ENCODE results near the gene RDH13. TPM values are rescaled to one million over a fixed set of nuclear protein-coding genes. Genes with fewer than 3 reads are reported as not detected.
"Not testable (repeated sequence)": the region's sequence is repeated elsewhere in the genome, so short reads cannot be mapped to it uniquely, and the experiment has no call there.

RDH13 gene
- total RNA-seq, 1 donor = 6.8 TPM

DNA sequence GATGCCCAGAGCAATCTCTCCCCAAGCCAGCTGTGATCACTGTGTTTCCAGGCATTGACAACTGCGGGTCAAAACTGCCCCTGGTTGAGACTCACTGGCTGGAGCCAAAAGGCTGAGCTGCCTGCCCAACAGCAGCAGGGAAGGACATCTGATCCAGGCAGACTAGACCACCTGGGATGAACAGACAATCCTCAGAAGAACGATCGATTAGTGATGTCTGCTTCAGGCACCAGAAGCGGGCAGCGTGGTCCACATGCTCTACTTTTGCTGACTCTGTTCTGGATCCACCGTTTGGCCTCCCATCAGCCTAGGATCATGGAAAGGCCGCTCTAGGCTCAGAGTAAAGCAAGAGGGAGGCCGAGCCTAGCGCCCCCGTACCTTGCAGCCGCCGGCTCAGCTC, 15.0 kb downstream of the RDH13 start:
- H3K27me3 ChIP-seq (ENCODE audit: insufficient read depth, low read length) = no peaks in the 10 kb centered on the region
- H3K4me3 ChIP-seq (ENCODE audit: low read length) = no peak overlapping the region

DNA sequence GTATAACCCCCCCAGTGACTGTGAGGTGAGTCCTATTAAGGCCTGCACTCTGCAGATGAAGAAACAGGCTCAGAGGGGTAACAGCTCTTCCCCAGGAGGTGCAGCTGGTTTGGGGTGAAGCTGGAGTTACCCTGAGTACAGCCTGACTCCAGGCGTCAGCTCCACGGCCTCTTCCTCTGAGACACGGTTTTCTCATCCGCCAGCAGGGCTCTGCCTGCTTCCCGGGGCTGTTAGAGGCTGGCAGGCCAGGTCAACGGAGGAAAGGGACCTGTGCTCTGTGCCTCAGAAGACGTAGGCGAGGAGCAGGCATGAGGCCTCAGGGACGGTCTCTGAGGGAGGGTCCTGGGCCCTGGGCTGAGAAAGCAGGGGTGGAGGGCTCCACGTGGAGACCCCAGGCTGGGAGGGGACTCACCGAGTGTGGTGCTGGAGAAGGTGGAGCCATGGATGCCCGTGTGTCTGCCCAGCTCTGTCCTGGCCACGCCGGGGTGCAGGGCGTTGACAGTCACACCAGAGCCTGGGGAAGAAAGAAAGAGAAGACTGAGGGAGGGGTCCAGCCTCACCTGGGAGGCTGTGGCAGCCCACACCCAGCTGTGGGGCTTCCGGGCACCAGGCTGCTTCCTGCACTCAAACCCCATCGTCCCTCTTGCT, 15.8 kb downstream of the RDH13 start:
- no peak overlapping the region for H3K4me3 ChIP-seq (ENCODE audit: low read length)
- peaks cover 7% of the 10 kb centered on the region for H3K4me1 ChIP-seq (ENCODE audit: insufficient read depth, low read length)
- H3K9me3 ChIP-seq (ENCODE audit: low read depth, low read length) = no peaks in the 10 kb centered on the region
- H3K27me3 ChIP-seq (ENCODE audit: insufficient read depth, low read length) = no peaks in the 10 kb centered on the region

More for the DNA sequence above, 15.0 kb downstream of the RDH13 start:
- no peaks in the 10 kb centered on the region for H3K9me3 ChIP-seq (ENCODE audit: low read depth, low read length)
- no peaks in the 10 kb centered on the region for H3K4me1 ChIP-seq (ENCODE audit: insufficient read depth, low read length)

DNA sequence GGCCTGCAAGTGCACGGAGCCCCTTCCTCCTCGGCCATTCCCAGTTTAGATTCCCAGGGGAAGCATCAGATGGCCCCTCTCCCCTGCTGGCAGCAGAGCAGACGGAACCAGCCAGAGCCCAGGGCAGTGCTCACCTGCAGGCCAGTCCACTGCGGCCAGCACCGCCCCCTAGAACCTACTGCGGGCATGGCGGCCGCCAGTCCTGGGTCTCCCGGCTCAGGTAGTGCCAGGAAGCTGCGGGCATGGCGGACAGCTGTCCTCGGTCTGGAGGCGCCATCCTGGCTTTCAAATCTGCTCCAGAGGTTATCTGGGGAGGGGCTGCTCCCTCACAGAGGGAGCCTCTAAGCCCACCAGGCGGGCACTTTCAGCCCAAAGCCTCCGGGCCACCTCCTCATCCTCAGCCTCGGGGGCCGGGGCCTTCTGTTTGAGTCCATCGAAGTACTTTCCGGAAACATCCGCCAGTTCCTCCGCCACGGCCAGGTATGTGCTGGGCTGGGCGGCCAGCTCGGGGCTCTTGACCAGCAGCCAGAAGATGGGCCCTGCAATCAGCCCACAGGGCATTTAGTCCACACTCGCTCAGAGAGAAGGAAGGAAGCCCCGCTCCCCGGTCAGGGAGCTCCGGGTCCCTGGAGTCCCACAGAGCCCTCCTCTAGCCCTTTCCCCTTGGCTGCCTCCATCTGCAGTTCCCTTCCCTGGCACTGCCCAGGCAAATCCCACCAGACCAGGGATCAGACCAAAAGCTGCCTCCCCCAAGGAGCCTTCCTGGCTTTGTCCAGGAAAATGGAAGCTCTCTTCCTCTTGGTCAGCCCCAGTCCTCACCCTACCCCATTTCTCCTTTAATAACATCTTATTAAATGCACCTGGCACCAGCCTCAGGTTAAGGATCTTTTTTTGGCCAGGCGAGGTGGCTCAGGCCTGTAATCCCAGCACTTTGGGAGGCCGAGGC, 17.9 kb downstream of the RDH13 start:
- H3K4me3 ChIP-seq (ENCODE audit: low read length) = no peak overlapping the region
- peaks cover 18% of the 10 kb centered on the region for H3K4me1 ChIP-seq (ENCODE audit: insufficient read depth, low read length)
- H3K27me3 ChIP-seq (ENCODE audit: insufficient read depth, low read length) = no peaks in the 10 kb centered on the region

DNA sequence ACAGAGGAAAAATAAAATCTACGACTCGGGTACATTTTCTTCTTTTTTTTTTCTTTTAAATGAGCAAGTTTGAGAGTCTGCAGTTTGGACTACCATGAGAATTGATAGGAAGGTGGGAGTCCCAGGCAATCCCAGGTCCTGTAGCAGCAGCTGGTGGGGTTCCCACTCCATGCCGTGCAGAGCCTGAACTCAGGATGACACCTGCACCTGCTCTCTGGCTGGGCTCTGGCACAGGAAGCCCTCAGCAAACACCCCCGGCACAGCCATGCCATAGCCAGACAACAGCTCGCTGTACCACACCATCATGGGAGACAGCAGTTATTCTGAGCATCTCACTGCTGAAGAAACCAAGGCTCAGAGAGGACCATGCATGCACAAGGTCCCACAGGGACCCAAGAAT, 18.7 kb downstream of the RDH13 start:
- peaks cover 18% of the 10 kb centered on the region for H3K4me1 ChIP-seq (ENCODE audit: insufficient read depth, low read length)
- no peak overlapping the region for H3K4me3 ChIP-seq (ENCODE audit: low read length)
- H3K27me3 ChIP-seq (ENCODE audit: insufficient read depth, low read length) = no peaks in the 10 kb centered on the region

More for the DNA sequence above, 17.9 kb downstream of the RDH13 start:
- H3K9me3 ChIP-seq (ENCODE audit: low read depth, low read length) = no peaks in the 10 kb centered on the region

DNA sequence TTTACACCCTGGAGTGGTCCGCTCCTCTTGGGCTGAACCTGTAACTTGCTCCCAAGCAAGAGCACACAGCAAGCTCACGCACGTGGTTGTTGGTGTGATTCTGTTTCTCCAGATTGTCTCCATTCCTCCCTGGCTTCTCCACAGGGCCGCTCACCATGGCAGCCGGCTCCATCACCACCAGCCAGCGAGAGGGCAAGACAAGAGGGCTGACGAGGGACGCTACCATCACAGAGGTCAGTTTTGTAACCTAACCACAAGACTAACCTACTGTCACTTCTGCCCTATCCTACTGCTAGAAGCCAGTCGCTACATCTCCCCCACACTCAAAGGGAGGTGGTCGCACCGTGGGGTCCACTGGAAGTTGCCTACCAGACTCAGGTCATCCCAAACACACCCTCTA, 20.3 kb downstream of the RDH13 start:
- no peak overlapping the region for H3K4me3 ChIP-seq (ENCODE audit: low read length)
- H3K27me3 ChIP-seq (ENCODE audit: insufficient read depth, low read length) = no peaks in the 10 kb centered on the region
- peaks cover 18% of the 10 kb centered on the region for H3K4me1 ChIP-seq (ENCODE audit: insufficient read depth, low read length)
- no peaks in the 10 kb centered on the region for H3K9me3 ChIP-seq (ENCODE audit: low read depth, low read length)

More for the DNA sequence above, 18.7 kb downstream of the RDH13 start:
- H3K9me3 ChIP-seq (ENCODE audit: low read depth, low read length) = no peaks in the 10 kb centered on the region

DNA sequence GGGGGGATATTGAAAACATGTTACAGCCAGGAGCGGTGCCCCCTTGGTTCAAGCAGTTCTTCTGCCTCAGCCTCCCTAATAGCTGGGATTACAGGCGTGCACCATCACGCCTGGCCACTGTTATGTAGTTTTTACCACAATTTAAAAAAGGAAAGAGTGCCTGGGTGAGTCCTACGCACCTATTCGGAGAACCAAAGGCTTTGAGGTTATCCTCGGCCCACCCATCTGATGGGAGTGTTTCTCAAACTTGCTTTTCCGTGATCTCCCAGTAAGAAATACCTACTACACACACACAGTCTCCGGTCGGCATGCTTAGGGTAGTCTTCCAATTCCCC, 20.6 kb downstream of the RDH13 start:
- Histone ChIP-seq H3K4me1 (ENCODE audit: insufficient read depth, low read length) (peaks cover 18% of the 10 kb centered on the region), H3K9me3 (ENCODE audit: low read depth, low read length) (no peaks in the 10 kb centered on the region), H3K27me3 (ENCODE audit: insufficient read depth, low read length) (no peaks in the 10 kb centered on the region), H3K4me3 (ENCODE audit: low read length) (no peak overlapping the region)

DNA sequence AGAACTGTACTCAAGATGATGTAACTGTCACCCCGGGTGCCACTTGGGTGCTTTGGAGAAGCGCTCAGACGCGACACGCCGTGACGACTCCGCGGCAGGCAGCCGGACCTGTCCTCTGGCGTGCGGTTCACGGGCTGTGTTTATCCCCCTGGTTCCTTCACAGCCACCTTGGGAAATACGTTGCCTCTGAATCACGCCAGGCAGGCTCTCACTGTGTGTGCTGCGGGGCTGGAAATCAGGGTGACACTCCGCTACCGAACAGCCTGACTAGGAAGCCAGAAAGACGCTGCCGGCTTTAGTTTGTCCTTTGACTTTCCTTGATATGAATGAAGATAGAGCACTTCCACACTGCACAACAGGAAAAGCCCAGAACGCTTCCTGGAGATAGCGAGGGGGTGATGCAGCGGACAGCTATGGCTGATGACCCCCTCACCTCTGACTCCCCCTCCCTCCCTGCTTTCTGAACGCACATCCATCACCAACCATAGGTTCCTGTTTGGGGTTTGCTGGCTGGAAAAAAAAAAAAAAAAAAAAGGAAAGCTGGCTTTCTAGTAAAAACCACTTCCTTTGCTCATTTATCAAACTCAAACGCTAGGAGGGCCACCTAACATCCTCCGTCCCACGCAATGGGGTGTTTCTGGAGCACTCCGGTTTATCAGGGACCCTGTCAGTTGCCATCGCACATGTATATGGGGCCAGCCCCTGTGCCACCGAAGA, 21.2 kb downstream of the RDH13 start:
- no peaks in the 10 kb centered on the region for H3K27me3 ChIP-seq (ENCODE audit: insufficient read depth, low read length)
- no peaks in the 10 kb centered on the region for H3K9me3 ChIP-seq (ENCODE audit: low read depth, low read length)
- peaks cover 18% of the 10 kb centered on the region for H3K4me1 ChIP-seq (ENCODE audit: insufficient read depth, low read length)
- H3K4me3 ChIP-seq (ENCODE audit: low read length) = no peak overlapping the region

DNA sequence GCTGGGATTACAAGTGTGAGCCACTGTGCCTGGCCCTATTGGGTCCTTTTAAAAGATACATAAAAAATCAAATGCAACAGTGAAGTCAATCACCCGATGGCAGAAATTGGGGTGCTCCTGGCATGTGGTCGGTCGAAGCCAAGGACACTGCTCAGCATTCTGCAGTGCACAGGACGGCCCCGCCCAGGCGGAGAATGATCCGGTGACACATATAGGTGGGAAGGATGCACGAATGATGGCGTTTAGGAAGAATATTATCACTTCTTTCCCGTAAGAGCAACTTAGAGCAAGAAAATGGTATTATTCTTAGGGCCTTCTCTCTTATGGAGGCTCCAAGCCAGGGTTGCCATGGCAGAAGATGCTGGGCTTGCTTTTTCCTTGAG, 21.7 kb downstream of the RDH13 start:
- Histone ChIP-seq H3K4me1 (ENCODE audit: insufficient read depth, low read length) (peaks cover 18% of the 10 kb centered on the region), H3K4me3 (ENCODE audit: low read length) (no peak overlapping the region), H3K27me3 (ENCODE audit: insufficient read depth, low read length) (no peaks in the 10 kb centered on the region), H3K9me3 (ENCODE audit: low read depth, low read length) (no peaks in the 10 kb centered on the region)

DNA sequence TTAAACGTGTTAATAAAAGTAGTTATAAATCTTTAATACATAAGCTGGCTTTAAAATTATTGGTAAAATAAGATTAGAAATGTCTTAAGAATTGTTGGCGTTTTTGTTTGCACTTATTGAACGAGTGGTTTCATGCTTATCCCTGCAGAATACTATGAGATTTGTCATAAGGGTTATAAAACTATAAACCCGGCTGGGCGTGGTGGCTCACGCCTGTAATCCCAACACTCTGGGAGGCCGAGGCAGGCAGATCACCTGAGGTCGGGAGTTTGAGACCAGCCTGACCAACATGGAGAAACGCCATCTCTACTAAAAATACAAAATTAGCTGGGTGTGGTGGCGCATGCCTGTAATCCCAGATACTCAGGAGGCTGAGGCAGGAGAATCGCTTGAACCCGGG, 22.3 kb downstream of the RDH13 start:
- not testable (repeated sequence) for H3K27me3 ChIP-seq (ENCODE audit: insufficient read depth, low read length); H3K4me3 ChIP-seq (ENCODE audit: low read length); H3K9me3 ChIP-seq (ENCODE audit: low read depth, low read length)
- peaks cover 18% of the 10 kb centered on the region for H3K4me1 ChIP-seq (ENCODE audit: insufficient read depth, low read length)

DNA sequence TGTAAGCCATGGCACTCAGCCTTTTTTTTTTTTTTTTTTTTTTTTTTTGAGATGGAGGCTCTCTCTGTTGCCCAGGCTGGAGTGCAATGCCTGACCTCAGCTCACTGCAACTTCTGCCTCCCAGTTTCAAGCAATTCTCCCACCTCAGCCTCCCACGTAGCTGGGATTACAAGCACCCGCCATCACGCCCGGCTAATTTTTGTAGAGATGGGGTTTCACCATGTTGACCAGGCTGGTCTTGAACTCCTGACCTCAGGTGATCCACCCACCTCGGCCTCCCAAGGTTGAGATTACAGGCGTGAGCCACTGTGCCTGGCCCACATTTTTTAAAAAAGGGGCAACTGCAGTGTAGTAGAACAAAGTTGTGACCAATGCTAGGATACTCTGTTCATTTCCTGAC, 25.3 kb downstream of the RDH13 start:
- H3K4me3 ChIP-seq (ENCODE audit: low read length); H3K27me3 ChIP-seq (ENCODE audit: insufficient read depth, low read length); H3K9me3 ChIP-seq (ENCODE audit: low read depth, low read length): not testable (repeated sequence)
- peaks cover 16% of the 10 kb centered on the region for H3K4me1 ChIP-seq (ENCODE audit: insufficient read depth, low read length)

DNA sequence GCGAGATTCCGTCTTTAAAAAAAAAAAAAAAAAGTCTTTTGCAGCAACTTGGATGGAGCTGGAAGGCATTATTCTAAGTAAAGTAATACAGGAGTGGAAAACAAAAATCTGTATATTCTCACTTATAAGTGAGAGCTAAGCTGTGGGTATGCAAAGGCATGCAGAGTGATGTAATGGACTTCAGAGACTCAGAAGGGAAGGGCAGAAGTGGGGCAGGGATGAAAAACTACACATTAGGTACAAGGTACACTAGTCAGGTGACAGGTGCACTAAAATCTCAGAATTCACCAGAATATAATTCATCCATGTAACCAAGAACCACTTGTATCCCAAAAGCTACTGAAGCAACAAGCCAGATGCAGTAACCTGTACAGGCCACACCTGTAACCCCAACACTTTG, 26.9 kb downstream of the RDH13 start:
- Histone ChIP-seq H3K4me1 (ENCODE audit: insufficient read depth, low read length) (peaks cover under 1% of the 10 kb centered on the region), H3K4me3 (ENCODE audit: low read length) (no peak overlapping the region), H3K27me3 (ENCODE audit: insufficient read depth, low read length) (no peaks in the 10 kb centered on the region), H3K9me3 (ENCODE audit: low read depth, low read length) (no peaks in the 10 kb centered on the region)

DNA sequence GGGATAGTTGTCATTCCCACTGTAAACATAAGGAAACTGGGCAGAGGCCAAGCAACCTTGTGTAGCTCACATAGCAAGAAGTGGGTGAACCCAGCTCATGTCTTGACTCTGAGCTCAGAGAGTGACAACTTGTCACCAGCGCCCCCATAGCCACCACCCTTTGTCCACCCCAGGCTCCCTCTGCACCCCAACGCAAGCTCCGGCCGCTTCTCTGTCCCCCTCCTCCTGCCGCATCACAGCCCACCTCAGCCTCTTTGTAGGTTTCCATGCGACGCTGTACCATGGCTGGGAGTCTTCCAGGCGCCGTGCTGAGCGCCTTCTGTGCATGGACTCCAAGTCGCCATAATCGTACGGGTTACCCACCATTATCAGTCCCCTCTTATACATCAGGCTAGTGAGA, 28.2 kb downstream of the RDH13 start:
- H3K4me3 ChIP-seq (ENCODE audit: low read length) = no peak overlapping the region
- no peaks in the 10 kb centered on the region for H3K27me3 ChIP-seq (ENCODE audit: insufficient read depth, low read length)
- H3K9me3 ChIP-seq (ENCODE audit: low read depth, low read length) = no peaks in the 10 kb centered on the region
- H3K4me1 ChIP-seq (ENCODE audit: insufficient read depth, low read length) = no peaks in the 10 kb centered on the region

DNA sequence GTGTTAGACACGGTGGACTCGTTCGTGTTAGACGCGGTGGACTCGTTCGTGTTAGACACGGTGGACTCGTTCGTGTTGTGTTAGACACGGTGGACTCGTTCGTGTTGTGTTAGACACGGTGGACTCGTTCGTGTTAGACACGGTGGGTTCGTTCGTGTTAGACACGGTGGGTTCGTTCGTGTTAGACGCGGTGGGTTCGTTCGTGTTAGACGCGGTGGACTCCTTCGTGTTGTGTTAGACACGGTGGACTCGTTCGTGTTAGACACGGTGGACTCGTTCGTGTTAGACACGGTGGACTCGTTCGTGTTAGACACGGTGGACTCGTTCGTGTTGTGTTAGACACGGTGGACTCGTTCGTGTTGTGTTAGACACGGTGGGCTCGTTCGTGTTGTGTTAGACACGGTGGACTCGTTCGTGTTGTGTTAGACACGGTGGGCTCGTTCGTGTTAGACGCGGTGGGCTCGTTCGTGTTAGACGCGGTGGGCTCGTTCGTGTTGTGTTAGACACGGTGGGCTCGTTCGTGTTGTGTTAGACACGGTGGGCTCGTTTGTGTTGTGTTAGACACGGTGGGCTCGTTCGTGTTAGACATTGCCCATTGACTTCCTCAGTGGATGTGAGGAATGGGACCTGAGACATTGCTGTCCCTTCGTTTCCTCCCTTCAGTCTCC, 29.8 kb downstream of the RDH13 start:
- not testable (repeated sequence) for H3K4me1 ChIP-seq (ENCODE audit: insufficient read depth, low read length); H3K9me3 ChIP-seq (ENCODE audit: low read depth, low read length)

DNA sequence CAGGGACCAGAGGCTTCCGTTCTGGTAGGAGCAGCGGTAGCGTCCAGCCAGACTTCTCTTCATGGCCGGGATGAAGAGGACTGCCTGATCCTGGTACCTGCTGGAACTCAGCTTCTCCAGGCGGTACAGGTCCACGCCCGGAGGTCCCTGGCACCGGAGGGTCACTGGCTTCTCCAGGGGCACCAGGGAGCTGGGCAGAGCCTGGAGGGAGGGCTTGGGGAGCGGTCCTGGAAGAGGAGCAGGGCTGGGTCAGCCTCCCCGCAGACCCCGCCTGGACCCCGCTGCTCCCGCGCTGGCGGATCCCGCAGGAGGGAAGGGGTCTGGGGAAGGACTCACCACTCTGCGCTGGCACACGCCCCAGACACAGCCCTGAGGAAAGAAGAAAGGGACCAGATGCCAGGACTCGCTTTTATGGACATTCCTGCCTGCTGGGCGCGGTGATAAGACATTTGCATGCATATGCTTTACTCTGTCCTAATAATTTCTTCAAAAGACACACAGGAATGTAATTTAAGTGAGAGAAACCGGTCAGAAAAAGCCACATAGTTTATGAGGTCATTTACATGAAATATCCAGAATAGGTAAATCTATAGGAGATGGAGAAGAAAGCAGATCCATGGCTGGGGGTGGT, 30.7 kb downstream of the RDH13 start:
- Histone ChIP-seq H3K9me3 (ENCODE audit: low read depth, low read length) (no peaks in the 10 kb centered on the region), H3K4me1 (ENCODE audit: insufficient read depth, low read length) (no peaks in the 10 kb centered on the region), H3K27me3 (ENCODE audit: insufficient read depth, low read length) (no peaks in the 10 kb centered on the region), H3K4me3 (ENCODE audit: low read length) (no peak overlapping the region)

More for the DNA sequence above, 29.8 kb downstream of the RDH13 start:
- H3K27me3 ChIP-seq (ENCODE audit: insufficient read depth, low read length); H3K4me3 ChIP-seq (ENCODE audit: low read length): not testable (repeated sequence)
